ENCODE data around the gene ST3GAL4. TPM values are rescaled to one million over a fixed set of nuclear protein-coding genes. Genes with fewer than 3 reads are reported as not detected.
"Not testable (repeated sequence)": the region's sequence is repeated elsewhere in the genome, so short reads cannot be mapped to it uniquely, and the experiment has no call there.

ST3GAL4 gene
- total RNA-seq, 2 experiments from 2014 or later: 9.8 to 10.7 TPM

DNA sequence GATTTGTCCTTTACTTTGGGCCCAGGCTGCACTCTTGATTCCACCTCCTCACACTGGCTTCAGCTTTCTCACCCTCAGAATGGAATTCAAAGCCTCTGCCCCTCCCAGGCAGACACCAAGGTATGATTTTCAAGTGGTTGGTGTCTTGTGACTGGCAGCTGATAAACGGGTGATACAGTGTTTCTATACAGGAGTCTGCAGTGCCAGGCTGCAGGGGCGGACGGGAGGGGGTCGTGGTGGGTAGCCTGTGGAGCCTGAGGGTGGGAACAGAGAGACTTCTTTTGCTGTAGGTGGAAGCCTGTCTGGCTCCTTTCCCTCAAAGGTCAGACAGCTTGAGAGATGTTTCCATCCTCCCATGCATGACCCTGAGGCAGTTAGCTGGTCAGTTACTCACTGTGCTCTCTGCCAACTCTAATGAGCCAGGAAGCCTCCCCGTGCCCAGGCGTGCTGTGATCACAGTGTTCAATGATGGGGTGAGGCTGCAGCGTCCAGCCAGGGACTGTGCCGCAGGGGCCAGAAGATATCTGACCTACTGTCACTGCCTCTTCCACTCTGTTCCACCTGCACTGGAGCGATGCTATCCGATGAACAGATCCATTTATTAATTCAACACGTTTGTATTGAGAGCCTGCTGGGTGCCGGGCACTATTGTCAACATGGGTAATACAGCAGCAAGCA, 18.0 kb downstream of the ST3GAL4 start:
- DNase-seq; POLR2A ChIA-PET; CTCF ChIA-PET; intact Hi-C loops (cut with micrococcal nuclease); H3K4me3 Mint-ChIP-seq; H3K27me3 Mint-ChIP-seq; H3K4me1 Mint-ChIP-seq (ENCODE audit: low read depth); H3K36me3 Mint-ChIP-seq; H3K27ac Mint-ChIP-seq; H3K9me3 Mint-ChIP-seq: not testable (repeated sequence)

DNA sequence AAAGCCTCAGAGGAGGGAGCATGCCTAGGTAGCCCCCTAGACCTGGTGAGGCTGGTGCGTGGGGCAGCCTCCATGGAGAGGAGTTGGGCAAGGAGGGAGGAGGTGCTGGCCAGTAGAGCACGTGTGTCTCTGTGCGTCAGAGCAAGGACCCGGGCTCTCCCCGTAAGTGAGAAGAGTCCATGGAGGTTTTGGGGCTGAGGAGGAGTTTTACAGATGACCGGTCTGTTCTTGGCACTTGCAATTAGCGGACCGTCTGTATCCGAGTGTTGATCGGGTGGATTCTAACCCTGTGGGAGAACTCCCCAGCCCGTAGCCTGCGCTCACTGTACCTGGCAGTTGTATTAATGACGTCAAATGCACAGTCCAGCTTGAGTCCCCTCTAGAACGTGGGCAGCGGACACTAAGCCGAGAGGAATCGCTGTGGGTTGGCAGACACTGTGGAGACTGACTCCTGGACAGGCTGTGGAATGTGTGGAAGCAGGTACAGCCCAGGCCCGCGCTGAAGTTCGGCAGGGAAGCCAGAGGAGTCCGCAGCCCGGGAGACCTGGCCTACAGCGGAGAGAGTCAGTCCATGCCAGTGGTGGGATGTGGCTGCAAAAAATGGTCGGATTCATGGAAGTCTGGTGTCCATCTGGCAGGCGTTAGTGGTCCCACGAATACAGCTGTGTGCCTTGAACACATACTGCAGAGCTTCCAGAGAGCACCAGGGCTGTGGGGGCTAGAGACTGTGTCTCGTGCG, 19.2 kb downstream of the ST3GAL4 start:
- H3K9me3 Mint-ChIP-seq; H3K27me3 Mint-ChIP-seq; H3K4me1 Mint-ChIP-seq (ENCODE audit: low read depth); H3K36me3 Mint-ChIP-seq; H3K4me3 Mint-ChIP-seq; POLR2A ChIA-PET; CTCF ChIA-PET; intact Hi-C loops (cut with micrococcal nuclease); H3K27ac Mint-ChIP-seq; DNase-seq: not testable (repeated sequence)

DNA sequence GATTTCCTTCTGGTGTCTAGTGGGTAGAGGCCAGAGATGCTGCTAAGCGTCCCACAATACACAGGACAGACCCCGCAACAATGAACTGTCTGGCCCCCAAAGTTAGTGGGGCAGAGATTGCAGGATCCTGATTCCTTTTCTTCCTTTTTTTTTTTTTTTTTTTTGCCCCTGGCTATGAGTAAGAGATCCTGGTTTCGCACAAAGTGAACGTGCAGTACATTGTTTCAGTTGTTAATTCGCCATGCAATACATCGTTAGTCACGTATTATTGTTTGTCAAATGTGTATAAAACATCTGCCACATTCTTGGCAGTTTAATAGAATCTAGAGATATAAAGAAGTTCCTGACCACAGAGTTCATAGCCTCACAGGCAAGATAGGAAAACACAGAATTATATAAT, 20.2 kb downstream of the ST3GAL4 start:
- POLR2A ChIA-PET: no interaction called here
- no peaks in the 10 kb centered on the region for H3K27me3 Mint-ChIP-seq
- H3K9me3 Mint-ChIP-seq: no peaks in the 10 kb centered on the region
- no peak overlapping the region for H3K27ac Mint-ChIP-seq
- CTCF ChIA-PET: no interaction called here
- no peak overlapping the region for H3K4me3 Mint-ChIP-seq
- intact Hi-C loops (cut with micrococcal nuclease): no loop called here
- no peaks in the 10 kb centered on the region for H3K4me1 Mint-ChIP-seq (ENCODE audit: low read depth)
- H3K36me3 Mint-ChIP-seq: no peaks in the 10 kb centered on the region
- DNase-seq: no peak

DNA sequence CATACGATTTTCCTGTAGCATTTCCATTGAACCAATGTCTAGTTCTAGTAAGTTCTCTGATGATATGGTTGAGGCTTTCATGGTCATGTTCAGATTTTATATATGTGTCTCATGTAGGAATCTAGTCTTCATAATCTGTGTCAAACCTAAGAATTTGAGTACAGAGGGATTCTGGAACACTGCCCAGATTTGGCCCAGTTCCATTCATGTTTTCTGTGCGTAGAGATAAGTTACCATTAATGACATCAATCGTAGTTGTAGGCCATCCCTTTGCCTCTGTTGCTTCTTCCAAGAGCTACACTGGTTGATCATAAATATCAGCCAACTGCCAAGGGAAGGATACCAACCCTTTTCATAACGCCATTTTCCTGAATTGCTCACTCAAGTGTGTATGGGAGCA, 23.3 kb downstream of the ST3GAL4 start:
- H3K36me3 Mint-ChIP-seq: no peaks in the 10 kb centered on the region
- H3K27ac Mint-ChIP-seq: no peak overlapping the region
- H3K4me1 Mint-ChIP-seq (ENCODE audit: low read depth): no peaks in the 10 kb centered on the region
- intact Hi-C loops (cut with micrococcal nuclease): no loop called here
- no peak for DNase-seq
- ChIA-PET CTCF (interaction anchor here (0.5 kb wide), 1 partner anchor 84 kb away, joined by 3 read pairs; no protein-coding TSS in a partner anchor), POLR2A (no interaction called here)
- no peak overlapping the region for H3K4me3 Mint-ChIP-seq
- H3K9me3 Mint-ChIP-seq: no peaks in the 10 kb centered on the region
- no peaks in the 10 kb centered on the region for H3K27me3 Mint-ChIP-seq

DNA sequence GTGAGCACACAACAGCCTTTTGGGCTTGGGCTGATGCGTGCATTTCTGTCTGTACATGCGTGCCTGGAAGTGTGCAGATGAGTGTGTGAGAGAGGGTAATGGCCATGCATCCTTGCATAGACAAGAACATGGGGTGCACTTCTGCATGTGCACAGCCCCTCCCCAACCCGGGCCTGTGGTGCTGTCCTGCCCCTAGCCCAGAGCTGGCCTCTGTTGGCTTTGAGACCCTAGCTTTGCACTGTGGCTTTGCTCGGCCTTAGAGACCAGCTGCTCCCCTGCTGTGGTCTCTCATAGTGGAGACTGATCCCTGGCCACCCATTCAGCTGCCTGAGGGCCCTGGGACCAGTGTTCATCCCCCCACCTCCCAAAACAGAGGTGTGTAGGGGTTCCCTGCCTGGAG, 25.4 kb downstream of the ST3GAL4 start:
- no peaks in the 10 kb centered on the region for H3K9me3 Mint-ChIP-seq
- intact Hi-C loops (cut with micrococcal nuclease): no loop called here
- CTCF ChIA-PET: no interaction called here
- POLR2A ChIA-PET: no interaction called here
- no peak overlapping the region for H3K27ac Mint-ChIP-seq
- no peaks in the 10 kb centered on the region for H3K36me3 Mint-ChIP-seq
- no peak overlapping the region for H3K4me3 Mint-ChIP-seq
- DNase-seq: no peak
- no peaks in the 10 kb centered on the region for H3K4me1 Mint-ChIP-seq (ENCODE audit: low read depth)
- no peaks in the 10 kb centered on the region for H3K27me3 Mint-ChIP-seq

DNA sequence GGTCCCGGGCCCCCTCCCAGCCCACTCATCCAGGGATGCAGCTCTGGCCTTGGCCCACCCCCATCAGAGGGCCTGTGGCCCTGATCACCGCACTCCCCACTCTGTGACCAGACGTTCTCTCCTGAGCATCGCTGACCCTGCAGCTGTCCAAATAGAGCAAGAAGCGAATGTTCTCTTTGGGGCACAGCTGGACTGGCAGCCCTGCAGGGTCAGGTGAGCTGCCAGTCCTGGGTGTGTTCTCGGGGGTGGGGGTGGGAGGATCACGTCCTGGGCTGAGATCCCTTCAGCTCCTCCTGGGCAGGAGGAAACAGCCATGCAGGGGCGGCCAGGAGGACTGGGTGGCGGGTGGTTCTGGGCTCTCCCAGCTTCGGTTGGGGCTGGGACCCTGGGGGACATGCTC, 26.5 kb downstream of the ST3GAL4 start:
- H3K36me3 Mint-ChIP-seq; H3K4me3 Mint-ChIP-seq; H3K27me3 Mint-ChIP-seq; DNase-seq; POLR2A ChIA-PET; intact Hi-C loops (cut with micrococcal nuclease); H3K4me1 Mint-ChIP-seq (ENCODE audit: low read depth); H3K27ac Mint-ChIP-seq; CTCF ChIA-PET; H3K9me3 Mint-ChIP-seq: not testable (repeated sequence)

DNA sequence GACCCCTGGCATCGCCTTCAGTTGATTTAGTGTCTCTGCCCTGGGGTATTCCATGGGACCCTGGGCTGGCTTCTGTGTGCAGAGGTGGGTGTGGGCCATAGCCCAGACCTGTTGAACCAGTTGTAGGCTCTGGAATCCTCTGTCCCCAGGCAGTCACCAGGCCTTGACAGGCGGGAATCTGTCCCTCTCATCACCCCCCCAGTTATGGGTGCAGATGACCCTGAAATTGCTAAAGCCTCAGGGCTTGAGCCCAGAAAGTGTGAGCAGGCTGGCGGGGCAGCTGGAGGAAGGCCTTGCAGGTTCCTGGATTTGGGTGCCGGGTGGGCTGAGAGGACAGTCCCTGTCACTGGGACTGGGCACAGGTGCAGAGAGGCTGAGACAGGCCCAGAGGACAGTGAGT, 27.2 kb downstream of the ST3GAL4 start:
- H3K36me3 Mint-ChIP-seq; H3K4me1 Mint-ChIP-seq (ENCODE audit: low read depth); H3K27me3 Mint-ChIP-seq; H3K27ac Mint-ChIP-seq; CTCF ChIA-PET; H3K9me3 Mint-ChIP-seq; intact Hi-C loops (cut with micrococcal nuclease); H3K4me3 Mint-ChIP-seq; POLR2A ChIA-PET; DNase-seq: not testable (repeated sequence)

DNA sequence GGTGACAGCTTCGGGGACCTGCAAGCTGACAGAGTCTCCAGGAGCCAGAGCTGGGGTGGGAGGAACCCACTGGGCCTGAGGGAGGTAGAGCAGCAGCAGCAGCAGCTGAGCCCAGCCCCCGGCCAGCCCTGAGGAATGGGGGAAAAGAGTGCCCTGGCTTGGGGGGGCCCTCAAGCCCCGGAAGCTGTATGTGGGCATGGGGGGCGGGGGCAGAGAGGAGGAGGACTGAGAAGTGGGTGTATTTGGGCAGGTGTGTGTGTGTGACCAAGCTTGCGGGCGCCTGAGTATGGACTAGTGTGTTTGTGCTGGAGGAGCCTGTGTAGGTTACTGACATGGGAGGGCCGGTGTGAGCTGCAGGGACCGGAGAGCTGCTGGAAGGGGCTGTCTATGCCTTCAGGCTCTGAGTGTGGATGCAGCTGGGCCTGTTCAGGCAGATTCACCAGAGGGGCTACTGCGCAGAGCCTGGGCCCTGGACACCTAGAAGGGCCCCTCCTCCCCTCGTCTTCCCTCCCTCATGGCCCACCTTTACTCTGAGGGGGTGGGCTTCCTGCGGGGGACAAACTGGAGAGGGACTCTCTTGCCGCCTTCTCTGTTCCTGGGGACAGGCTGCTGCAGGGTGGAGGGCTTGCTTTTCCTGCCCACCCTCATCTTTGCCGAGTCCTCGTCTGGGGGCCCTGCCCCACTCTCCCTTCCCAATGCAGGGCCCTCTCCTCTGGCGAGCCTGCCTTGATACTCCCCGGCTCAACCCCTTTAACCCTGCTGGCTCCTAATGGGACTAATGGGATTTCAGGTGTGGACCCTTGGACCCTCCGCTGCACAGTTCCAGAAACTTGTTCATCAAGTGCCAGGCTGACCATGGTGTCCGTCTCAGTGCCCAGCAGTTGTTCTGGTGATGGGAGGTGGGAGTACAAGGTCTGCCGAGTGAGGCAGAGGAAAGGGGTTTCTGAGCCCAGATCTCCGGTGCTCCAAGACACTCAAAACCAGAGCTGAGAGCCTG, 28.2 kb downstream of the ST3GAL4 start:
- no peaks in the 10 kb centered on the region for H3K9me3 Mint-ChIP-seq
- no peaks in the 10 kb centered on the region for H3K36me3 Mint-ChIP-seq
- H3K4me3 Mint-ChIP-seq: no peak overlapping the region
- H3K27me3 Mint-ChIP-seq: no peaks in the 10 kb centered on the region
- ChIA-PET CTCF (no interaction called here), POLR2A (no interaction called here)
- DNase-seq: no peak
- no peak overlapping the region for H3K27ac Mint-ChIP-seq
- intact Hi-C loops (cut with micrococcal nuclease): no loop called here
- H3K4me1 Mint-ChIP-seq (ENCODE audit: low read depth): no peaks in the 10 kb centered on the region

DNA sequence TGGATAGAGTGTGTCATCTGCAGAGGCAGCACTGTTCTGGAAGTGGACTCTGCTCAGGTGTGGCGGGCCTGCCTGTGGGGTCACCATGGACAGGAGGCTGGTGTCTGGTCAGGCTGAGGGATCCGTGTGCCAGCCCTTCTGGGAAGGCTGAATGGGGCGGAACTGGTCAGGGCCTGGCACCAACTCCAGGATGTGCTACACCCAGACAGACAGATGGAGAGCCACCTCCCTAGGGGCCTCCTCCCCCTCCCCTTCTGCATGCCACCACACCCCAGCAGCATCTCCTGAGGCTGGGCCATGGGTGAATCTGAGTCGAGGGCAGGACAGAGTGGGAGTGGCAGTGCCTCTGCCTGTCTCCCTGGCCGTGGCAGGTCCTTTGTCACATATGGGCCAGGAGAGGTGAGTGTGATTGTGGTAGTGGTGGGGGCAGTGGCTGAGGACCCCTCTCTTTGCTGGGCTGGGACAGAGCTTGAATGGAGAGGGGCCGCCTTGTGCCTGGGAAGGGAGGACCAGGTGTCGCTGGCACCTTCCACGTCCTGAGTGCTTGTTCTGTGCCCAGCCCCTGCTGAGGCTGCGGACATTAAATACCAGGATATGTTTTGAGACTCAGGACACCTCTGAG, 29.1 kb downstream of the ST3GAL4 start:
- H3K27me3 Mint-ChIP-seq: no peaks in the 10 kb centered on the region
- H3K27ac Mint-ChIP-seq: no peak overlapping the region
- no peaks in the 10 kb centered on the region for H3K9me3 Mint-ChIP-seq
- no peaks in the 10 kb centered on the region for H3K36me3 Mint-ChIP-seq
- no peaks in the 10 kb centered on the region for H3K4me1 Mint-ChIP-seq (ENCODE audit: low read depth)
- no peak overlapping the region for H3K4me3 Mint-ChIP-seq
- intact Hi-C loops (cut with micrococcal nuclease): no loop called here
- DNase-seq: no peak
- CTCF ChIA-PET: no interaction called here
- POLR2A ChIA-PET: no interaction called here

DNA sequence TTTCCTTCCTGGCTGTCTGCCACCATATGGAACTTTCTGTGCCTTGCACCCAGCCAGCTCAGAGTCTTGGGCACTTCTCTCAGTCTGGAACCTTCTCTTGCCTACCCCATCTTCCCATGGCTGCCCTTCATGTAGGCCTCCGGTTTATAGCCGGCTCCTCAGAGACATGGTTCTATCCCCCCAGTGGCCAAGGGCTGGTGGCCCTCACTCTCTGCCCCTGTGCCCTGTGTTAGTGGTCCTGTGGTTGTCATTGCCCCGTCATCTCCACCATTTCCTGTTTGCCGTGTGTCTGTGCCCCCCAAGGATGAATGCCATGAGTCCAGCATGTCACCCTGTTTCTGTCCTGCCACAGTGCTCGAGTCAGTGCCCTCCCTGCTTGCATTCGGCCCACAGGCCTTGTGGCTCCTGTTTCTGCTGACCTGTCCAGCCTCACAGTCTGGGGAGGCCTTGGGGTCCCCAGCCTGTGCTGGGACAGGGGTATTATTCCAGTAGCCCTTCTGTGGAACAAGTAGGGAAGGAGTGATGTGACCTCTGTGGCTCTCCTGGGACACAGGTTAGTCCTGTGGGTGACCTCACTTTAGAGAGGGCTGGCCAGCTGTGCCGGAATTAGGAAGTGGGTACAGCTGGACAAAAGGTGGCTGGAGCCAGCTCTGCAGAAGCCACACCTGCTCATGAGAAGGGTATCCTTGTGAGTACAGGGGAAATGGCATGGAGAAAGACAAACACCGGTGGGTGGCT, 30.7 kb downstream of the ST3GAL4 start:
- ChIA-PET CTCF (interaction anchor here (1.1 kb wide), 1 partner anchor 94 kb away, joined by 3 read pairs; no protein-coding TSS in a partner anchor), POLR2A (no interaction called here)
- no peaks in the 10 kb centered on the region for H3K4me1 Mint-ChIP-seq (ENCODE audit: low read depth)
- H3K36me3 Mint-ChIP-seq: no peaks in the 10 kb centered on the region
- no peak overlapping the region for H3K4me3 Mint-ChIP-seq
- DNase-seq: no peak
- intact Hi-C loops (cut with micrococcal nuclease): no loop called here
- no peak overlapping the region for H3K27ac Mint-ChIP-seq
- H3K27me3 Mint-ChIP-seq: no peaks in the 10 kb centered on the region
- no peaks in the 10 kb centered on the region for H3K9me3 Mint-ChIP-seq

DNA sequence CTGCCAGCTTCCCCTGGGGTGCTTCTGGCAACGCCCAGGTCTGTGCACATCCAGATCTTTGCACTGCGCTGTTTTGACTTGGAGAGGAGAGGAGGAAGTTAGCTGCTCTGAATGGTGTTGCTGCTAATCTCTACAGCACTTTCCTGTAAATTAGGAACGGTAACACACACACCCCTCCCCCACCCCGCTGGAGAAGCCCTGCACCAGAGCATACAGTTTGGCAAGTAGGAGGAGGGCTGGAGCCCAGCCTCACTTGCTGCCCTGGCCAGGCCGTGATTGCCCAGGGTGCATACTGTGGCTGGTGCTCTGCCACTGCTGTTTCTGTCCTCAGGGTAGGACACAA, 31.2 kb downstream of the ST3GAL4 start:
- CTCF ChIA-PET; intact Hi-C loops (cut with micrococcal nuclease); H3K27ac Mint-ChIP-seq; POLR2A ChIA-PET; H3K4me1 Mint-ChIP-seq (ENCODE audit: low read depth); H3K4me3 Mint-ChIP-seq; H3K36me3 Mint-ChIP-seq; H3K9me3 Mint-ChIP-seq; DNase-seq; H3K27me3 Mint-ChIP-seq: not testable (repeated sequence)

DNA sequence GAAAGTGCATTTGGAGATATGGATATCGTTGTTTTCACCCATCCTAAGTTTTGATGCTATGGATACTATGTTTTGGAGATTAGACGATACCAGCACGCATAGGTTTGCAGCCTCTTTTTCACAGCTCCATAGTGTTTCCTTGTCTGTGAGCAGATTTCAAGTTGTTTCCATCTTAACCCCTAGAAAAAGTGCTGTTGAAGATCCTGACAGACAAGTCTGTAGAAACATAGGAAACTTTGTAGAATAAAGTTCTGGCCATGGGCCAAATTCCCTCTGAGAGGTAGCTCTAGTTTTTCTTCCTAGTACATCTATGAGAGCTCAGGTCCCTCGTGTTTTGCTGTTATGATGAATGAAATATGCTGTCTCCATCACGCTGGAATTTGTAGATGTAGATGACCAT, 32.4 kb downstream of the ST3GAL4 start:
- no peak overlapping the region for H3K27ac Mint-ChIP-seq
- intact Hi-C loops (cut with micrococcal nuclease): no loop called here
- H3K36me3 Mint-ChIP-seq: no peaks in the 10 kb centered on the region
- ChIA-PET POLR2A (interaction anchor here (1.0 kb wide), 1 partner anchor 30 kb away, joined by 4 read pairs; no protein-coding TSS in a partner anchor), CTCF (no interaction called here)
- H3K27me3 Mint-ChIP-seq: no peaks in the 10 kb centered on the region
- H3K9me3 Mint-ChIP-seq: no peaks in the 10 kb centered on the region
- no peak overlapping the region for H3K4me3 Mint-ChIP-seq
- no peak for DNase-seq
- H3K4me1 Mint-ChIP-seq (ENCODE audit: low read depth): no peaks in the 10 kb centered on the region

All from activated CD4-positive, alpha-beta memory T cell treated with anti-CD3 and anti-CD28 coated beads for 36 hours (primary cell).